ENCODE measurements around the gene SLC38A5. TPM values are rescaled to one million over a fixed set of nuclear protein-coding genes. Genes with fewer than 3 reads are reported as not detected.

SLC38A5 gene
- total RNA-seq, 1 donor from 2014 or later: 2.3 TPM

- no peak overlapping the region for H3K4me2 ChIP-seq
- no peak for TF ChIP-seq EZH2 (IDR thresholded peaks at IDR 0.05)
- no peak for TF ChIP-seq EZH2phosphoT487 (IDR thresholded peaks at IDR 0.05)
- TF ChIP-seq CTCF (IDR thresholded peaks at IDR 0.05): no peak
- H3K27me3 ChIP-seq: no peaks in the 10 kb centered on the region
- H3K4me1 Mint-ChIP-seq: peaks cover 7% of the 10 kb centered on the region
- no peak overlapping the region for H3K4me3 ChIP-seq
- H3K9ac ChIP-seq: no peak overlapping the region
- H3K79me2 ChIP-seq (ENCODE audit: low read depth): no peaks in the 10 kb centered on the region
- no peaks in the 10 kb centered on the region for H4K20me1 ChIP-seq (ENCODE audit: low read depth)
- peaks cover 22% of the 10 kb centered on the region for H3K9me3 Mint-ChIP-seq
- H3K27ac Mint-ChIP-seq: no peak overlapping the region
- no peak overlapping the region for H2AFZ ChIP-seq (replicated peaks)
- H3F3A ChIP-seq (ENCODE audit: low read depth): no peaks in the 10 kb centered on the region
- H3K36me3 ChIP-seq: no peaks in the 10 kb centered on the region
- no peaks in the 10 kb centered on the region for H3K9me3 ChIP-seq (ENCODE audit: low read depth)
- peaks cover 11% of the 10 kb centered on the region for H3K36me3 Mint-ChIP-seq
- no peaks in the 10 kb centered on the region for H3K4me1 ChIP-seq
- DNase-seq (ENCODE audit: low spot score): no peak
- peaks cover 5% of the 10 kb centered on the region for H3K27me3 Mint-ChIP-seq (ENCODE audit: insufficient read depth, low read depth)
- no peak overlapping the region for H3K27ac ChIP-seq
- H3K4me3 Mint-ChIP-seq: no peak overlapping the region
Observed at GRCh38 chrX:48515842-48516241, 45.8 kb upstream of the SLC38A5 start.

- Histone ChIP-seq H3K9me3 (ENCODE audit: low read depth) (no peaks in the 10 kb centered on the region), H3K79me2 (ENCODE audit: low read depth) (no peaks in the 10 kb centered on the region), H3F3A (ENCODE audit: low read depth) (no peaks in the 10 kb centered on the region), H2AFZ (replicated peaks) (no peak overlapping the region), H3K4me1 (no peaks in the 10 kb centered on the region), H4K20me1 (ENCODE audit: low read depth) (no peaks in the 10 kb centered on the region), H3K4me2 (no peak overlapping the region), H3K27ac (no peak overlapping the region), H3K9ac (no peak overlapping the region), H3K27me3 (no peaks in the 10 kb centered on the region), H3K4me3 (no peak overlapping the region), H3K36me3 (no peaks in the 10 kb centered on the region)
- Mint-ChIP-seq H3K4me1 (peaks cover 4% of the 10 kb centered on the region), H3K27me3 (ENCODE audit: insufficient read depth, low read depth) (peaks cover 6% of the 10 kb centered on the region), H3K36me3 (peaks cover 9% of the 10 kb centered on the region), H3K27ac (no peak overlapping the region), H3K9me3 (peaks cover 20% of the 10 kb centered on the region), H3K4me3 (no peak overlapping the region)
- no peak for DNase-seq (ENCODE audit: low spot score)
- TF ChIP-seq EZH2phosphoT487 (IDR thresholded peaks at IDR 0.05) (no peak), EZH2 (IDR thresholded peaks at IDR 0.05) (no peak), CTCF (IDR thresholded peaks at IDR 0.05) (no peak)
Observed at GRCh38 chrX:48514868-48515460, 44.9 kb upstream of the SLC38A5 start.

- H3F3A ChIP-seq (ENCODE audit: low read depth): no peaks in the 10 kb centered on the region
- no peak overlapping the region for H3K4me3 ChIP-seq
- H3K4me3 Mint-ChIP-seq: no peak overlapping the region
- H3K4me1 ChIP-seq: no peaks in the 10 kb centered on the region
- no peak overlapping the region for H2AFZ ChIP-seq (replicated peaks)
- TF ChIP-seq CTCF (IDR thresholded peaks at IDR 0.05) (no peak), EZH2 (IDR thresholded peaks at IDR 0.05) (no peak), EZH2phosphoT487 (IDR thresholded peaks at IDR 0.05) (no peak)
- no peak overlapping the region for H3K27ac Mint-ChIP-seq
- H3K9me3 ChIP-seq (ENCODE audit: low read depth): no peaks in the 10 kb centered on the region
- H3K36me3 ChIP-seq: no peaks in the 10 kb centered on the region
- H3K4me1 Mint-ChIP-seq: peaks cover 11% of the 10 kb centered on the region
- no peak overlapping the region for H3K9ac ChIP-seq
- no peaks in the 10 kb centered on the region for H4K20me1 ChIP-seq (ENCODE audit: low read depth)
- H3K27me3 ChIP-seq: no peaks in the 10 kb centered on the region
- no peak for DNase-seq (ENCODE audit: low spot score)
- H3K36me3 Mint-ChIP-seq: peaks cover 9% of the 10 kb centered on the region
- H3K9me3 Mint-ChIP-seq: peaks cover 25% of the 10 kb centered on the region
- H3K27ac ChIP-seq: no peak overlapping the region
- H3K27me3 Mint-ChIP-seq (ENCODE audit: insufficient read depth, low read depth): peaks cover 6% of the 10 kb centered on the region
- no peak overlapping the region for H3K4me2 ChIP-seq
- no peaks in the 10 kb centered on the region for H3K79me2 ChIP-seq (ENCODE audit: low read depth)
Observed at GRCh38 chrX:48514126-48514806, 44.2 kb upstream of the SLC38A5 start.

Data from neural progenitor cell (in vitro differentiated cells).